Fibroblast of mammary gland (primary cell): ENCODE measurements around the gene ZNF180.

Experiments used
- DNase-seq: peaks from one replicate; pipeline ENCODE4 v3.0.0-alpha.2; 2010; ENCODE audit warnings: low read depth
- H3K4me3 ChIP-seq: 2 replicates; pipeline ENCODE4 v1.5.1; 2011; ENCODE audit warnings: low read depth, mild to moderate bottlenecking, low read length, moderate library complexity; ENCODE audit not compliant: control insufficient read depth
- TF ChIP-seq, protein P1 (sequence below): conservative IDR thresholded peaks from 2 replicates; pipeline ENCODE4 v1.5.1; 2011; ENCODE audit warnings: low read depth, low read length, inconsistent platforms; ENCODE audit not compliant: control insufficient read depth, insufficient read depth

ZNF180 gene

DNA sequence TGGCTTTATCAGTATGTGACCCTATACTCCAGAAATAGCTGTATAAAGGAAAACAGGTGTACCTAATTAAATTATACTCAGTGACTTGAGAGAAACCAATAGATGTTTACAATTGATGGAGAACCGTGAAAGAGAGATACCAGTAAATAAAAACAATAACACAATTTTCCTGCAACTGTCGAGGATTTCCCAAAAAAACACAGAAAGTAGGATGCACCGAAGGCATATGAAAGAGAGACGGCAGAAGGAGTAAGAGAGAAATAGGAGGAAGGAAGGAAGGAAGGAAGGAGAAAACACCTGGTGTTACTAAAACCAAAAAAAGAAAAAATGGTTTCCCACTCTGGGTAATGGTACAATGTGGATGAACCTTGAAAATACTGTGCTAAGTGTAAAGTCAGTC lies 45.2 kb downstream of the ZNF180 start:
- H3K4me3 ChIP-seq = no peak overlapping the region
- TF ChIP-seq, protein P1, sequence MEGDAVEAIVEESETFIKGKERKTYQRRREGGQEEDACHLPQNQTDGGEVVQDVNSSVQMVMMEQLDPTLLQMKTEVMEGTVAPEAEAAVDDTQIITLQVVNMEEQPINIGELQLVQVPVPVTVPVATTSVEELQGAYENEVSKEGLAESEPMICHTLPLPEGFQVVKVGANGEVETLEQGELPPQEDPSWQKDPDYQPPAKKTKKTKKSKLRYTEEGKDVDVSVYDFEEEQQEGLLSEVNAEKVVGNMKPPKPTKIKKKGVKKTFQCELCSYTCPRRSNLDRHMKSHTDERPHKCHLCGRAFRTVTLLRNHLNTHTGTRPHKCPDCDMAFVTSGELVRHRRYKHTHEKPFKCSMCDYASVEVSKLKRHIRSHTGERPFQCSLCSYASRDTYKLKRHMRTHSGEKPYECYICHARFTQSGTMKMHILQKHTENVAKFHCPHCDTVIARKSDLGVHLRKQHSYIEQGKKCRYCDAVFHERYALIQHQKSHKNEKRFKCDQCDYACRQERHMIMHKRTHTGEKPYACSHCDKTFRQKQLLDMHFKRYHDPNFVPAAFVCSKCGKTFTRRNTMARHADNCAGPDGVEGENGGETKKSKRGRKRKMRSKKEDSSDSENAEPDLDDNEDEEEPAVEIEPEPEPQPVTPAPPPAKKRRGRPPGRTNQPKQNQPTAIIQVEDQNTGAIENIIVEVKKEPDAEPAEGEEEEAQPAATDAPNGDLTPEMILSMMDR = no peak
- no peak for DNase-seq

DNA sequence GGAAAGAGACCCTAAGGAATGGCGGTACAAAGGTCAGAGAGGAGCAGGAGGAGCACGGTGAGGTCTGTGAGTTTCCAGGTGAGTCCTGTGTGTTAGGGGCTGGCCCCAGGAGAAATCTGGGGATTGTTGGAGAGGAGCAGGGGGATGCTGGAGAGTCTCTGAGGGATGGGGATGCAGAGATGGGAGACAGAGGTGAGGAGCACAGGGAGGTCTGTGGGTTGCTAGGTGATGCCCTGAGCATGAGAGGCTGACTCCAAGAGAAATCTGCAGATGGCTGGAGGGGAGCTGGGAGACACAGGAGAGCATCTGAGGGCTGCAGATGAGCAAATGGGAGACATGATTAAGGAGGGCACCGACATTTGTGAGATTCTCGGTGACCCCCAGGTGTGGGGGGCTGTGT lies 48.0 kb downstream of the ZNF180 start:
- no peak overlapping the region for H3K4me3 ChIP-seq
- TF ChIP-seq, protein P1 = no peak
- DNase-seq = no peak

DNA sequence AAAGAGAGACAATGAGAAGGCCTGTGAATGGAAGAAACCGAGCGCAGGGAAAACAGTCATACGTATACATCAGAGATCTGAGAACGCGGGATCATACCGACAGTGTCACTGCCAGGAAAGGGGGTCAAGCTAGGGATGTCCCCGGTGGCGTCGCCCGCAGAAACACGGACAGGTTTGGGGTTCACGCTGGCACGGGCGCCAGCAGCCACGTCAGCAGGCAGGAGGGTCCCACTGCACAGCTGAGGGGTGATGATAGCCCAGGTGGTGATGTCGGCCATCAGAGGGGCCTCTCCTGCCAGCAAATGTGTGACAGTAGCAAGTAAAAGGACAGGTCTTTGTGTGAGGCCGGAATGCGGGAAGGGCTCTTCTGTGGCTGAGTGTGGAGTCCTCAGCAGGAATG lies 48.6 kb downstream of the ZNF180 start:
- TF ChIP-seq, protein P1 = no peak
- H3K4me3 ChIP-seq = no peak overlapping the region
- DNase-seq = no peak

DNA sequence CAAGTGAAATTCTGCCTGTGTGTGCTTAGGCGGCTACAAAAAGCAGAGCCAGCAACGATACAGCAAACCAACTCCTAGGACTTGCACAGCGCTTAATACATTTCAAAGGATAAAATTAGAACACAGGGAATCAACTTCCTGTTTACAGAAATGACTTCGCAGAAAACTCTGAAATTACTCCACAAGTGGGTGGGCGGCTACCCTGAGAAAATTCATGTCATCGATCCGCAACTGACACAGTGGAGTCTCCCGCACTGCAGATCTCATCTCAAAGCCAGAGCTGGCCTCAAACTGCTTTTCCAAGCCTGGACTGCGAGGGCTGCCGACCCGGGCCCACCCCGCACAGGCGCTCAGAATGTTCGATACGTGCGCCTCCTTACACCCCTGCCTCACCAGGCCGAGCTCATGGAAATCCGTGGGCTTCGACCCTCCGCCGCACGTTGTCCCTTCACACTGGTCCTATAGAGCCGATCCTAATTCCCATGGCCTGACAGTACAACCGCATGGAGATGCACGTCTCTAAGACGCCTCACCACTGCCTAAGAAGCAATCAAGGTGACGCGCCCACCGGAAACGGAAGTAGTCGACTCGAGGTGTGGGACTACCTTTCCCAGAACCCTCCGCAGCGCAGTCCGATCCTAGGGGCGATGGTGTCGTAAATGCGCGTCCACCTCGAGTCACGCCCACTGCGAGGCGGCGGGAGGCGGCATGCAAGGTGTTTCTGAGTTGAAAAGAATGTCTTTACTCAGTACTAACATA lies 52.2 kb downstream of the ZNF180 start, which contains the start of gene ZNF229:
ZNF229 (minus strand) TSS at position 557 of the 759 bp plus-strand sequence. CDS start 5,625 bp downstream, outside the sequence.
- DNase-seq = peak; percentile 93
- TF ChIP-seq, protein P1 = no peak
- peak within 1 kb of the TSS; percentile 83 for H3K4me3 ChIP-seq

DNA sequence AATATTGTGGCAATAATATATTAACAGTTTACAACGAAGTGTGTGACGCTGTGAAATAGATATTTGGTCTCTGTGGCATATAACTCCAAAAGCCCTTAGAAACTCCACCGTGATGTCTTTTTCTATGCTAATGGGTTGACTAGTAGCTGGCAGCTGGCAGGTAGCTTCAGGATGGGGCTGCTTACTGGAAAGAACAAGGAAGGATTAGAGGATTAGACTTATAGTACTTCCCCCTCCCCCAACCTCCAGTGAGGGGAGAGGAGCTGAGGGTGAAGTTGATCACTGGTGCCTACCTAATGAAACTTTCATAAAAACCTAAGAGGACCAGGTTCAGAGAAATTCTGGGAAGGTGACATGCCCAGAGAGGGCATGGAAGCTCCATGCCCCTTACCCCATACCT lies 61.9 kb downstream of the ZNF180 start:
- TF ChIP-seq, protein P1 = no peak
- no peak for DNase-seq
- no peak overlapping the region for H3K4me3 ChIP-seq

DNA sequence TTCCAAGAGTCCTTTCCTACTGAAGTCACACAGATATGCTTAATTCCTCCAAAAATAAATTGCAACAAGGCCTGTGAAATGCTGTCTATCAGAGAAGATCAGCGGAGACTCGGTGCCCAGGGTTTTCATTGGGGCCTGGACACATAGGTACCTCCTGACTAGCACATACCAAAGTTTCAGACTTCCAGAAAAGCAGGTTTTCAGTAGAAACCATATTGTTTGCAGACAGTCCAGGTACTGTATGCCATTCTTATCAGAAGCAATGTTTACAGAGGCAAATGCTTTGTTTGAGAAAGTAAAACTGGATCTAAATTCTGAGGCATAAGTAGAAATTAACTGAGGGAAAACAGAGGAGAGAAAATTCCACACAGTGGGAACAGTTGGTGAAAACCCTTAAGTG lies 64.9 kb downstream of the ZNF180 start:
- no peak overlapping the region for H3K4me3 ChIP-seq
- TF ChIP-seq, protein P1 = no peak
- DNase-seq = no peak
